ENCODE results near the gene MAP2K4.

The MAP2K4 gene

GRCh38 chr17:12085076-12085949 lies 64.6 kb downstream of the MAP2K4 start:
- TF ChIP-seq, protein P1, sequence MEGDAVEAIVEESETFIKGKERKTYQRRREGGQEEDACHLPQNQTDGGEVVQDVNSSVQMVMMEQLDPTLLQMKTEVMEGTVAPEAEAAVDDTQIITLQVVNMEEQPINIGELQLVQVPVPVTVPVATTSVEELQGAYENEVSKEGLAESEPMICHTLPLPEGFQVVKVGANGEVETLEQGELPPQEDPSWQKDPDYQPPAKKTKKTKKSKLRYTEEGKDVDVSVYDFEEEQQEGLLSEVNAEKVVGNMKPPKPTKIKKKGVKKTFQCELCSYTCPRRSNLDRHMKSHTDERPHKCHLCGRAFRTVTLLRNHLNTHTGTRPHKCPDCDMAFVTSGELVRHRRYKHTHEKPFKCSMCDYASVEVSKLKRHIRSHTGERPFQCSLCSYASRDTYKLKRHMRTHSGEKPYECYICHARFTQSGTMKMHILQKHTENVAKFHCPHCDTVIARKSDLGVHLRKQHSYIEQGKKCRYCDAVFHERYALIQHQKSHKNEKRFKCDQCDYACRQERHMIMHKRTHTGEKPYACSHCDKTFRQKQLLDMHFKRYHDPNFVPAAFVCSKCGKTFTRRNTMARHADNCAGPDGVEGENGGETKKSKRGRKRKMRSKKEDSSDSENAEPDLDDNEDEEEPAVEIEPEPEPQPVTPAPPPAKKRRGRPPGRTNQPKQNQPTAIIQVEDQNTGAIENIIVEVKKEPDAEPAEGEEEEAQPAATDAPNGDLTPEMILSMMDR (IDR thresholded peaks at IDR 0.05; ENCODE audit: low read length), result no peak
- TF ChIP-seq EZH2 (IDR thresholded peaks at IDR 0.05; ENCODE audit: borderline replicate concordance, low read length), result no peak
- Histone ChIP-seq H3K9ac (ENCODE audit: low read length) (no peak overlapping the region), H3K36me3 (ENCODE audit: insufficient read depth, low read length) (peaks cover 17% of the 10 kb centered on the region; the same call in 1 of the 2 replicates), H4K20me1 (ENCODE audit: insufficient read depth, low read length) (no peaks in the 10 kb centered on the region), H3K9me2 (ENCODE audit: low read depth, low read length) (no peaks in the 10 kb centered on the region), H2AFZ (ENCODE audit: low read length) (no peak overlapping the region), H3K4me1 (ENCODE audit: insufficient read depth, low read length, severe bottlenecking) (no peaks in the 10 kb centered on the region), H3K27me3 (ENCODE audit: insufficient read depth, low read length) (no peaks in the 10 kb centered on the region), H3K79me2 (ENCODE audit: insufficient read depth, low read length) (no peaks in the 10 kb centered on the region), H3K4me2 (ENCODE audit: low read length) (no peak overlapping the region), H3F3A (ENCODE audit: insufficient read depth, low read length) (no peaks in the 10 kb centered on the region), H3K27ac (ENCODE audit: low read depth, low read length, poor library complexity, severe bottlenecking) (no peak overlapping the region), H3K9me3 (ENCODE audit: low read length) (no peaks in the 10 kb centered on the region), H3K4me3 (ENCODE audit: low read depth, low read length, poor library complexity, severe bottlenecking) (no peak overlapping the region)

DNA sequence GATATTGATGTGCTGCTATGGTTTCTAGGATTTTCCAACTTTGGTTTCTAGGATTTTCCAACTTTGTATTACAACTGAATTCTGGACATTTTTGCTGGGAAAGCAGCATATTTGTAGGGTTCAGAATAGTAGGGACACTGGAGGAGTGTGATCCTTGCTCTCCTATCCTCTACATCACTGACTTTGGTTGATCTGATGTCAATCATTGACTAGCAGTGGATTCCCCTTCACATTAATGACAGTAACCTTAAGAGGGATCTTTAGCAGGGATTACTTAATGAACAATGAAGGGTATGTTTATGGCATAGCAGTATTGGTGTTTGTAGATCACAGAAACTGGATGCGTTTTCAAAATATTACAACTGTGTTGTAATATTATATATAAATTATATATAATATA lies 67.4 kb downstream of the MAP2K4 start:
- no peak for TF ChIP-seq EZH2 (IDR thresholded peaks at IDR 0.05; ENCODE audit: borderline replicate concordance, low read length)
- TF ChIP-seq, protein P1 (IDR thresholded peaks at IDR 0.05; ENCODE audit: low read length), result no peak
- Histone ChIP-seq H3K4me3 (ENCODE audit: low read depth, low read length, poor library complexity, severe bottlenecking) (no peak overlapping the region), H2AFZ (ENCODE audit: low read length) (no peak overlapping the region), H3F3A (ENCODE audit: insufficient read depth, low read length) (no peaks in the 10 kb centered on the region), H3K4me2 (ENCODE audit: low read length) (no peak overlapping the region), H3K9ac (ENCODE audit: low read length) (no peak overlapping the region), H3K79me2 (ENCODE audit: insufficient read depth, low read length) (no peaks in the 10 kb centered on the region), H3K9me3 (ENCODE audit: low read length) (no peaks in the 10 kb centered on the region), H4K20me1 (ENCODE audit: insufficient read depth, low read length) (no peaks in the 10 kb centered on the region), H3K9me2 (ENCODE audit: low read depth, low read length) (no peaks in the 10 kb centered on the region), H3K27ac (ENCODE audit: low read depth, low read length, poor library complexity, severe bottlenecking) (no peak overlapping the region), H3K4me1 (ENCODE audit: insufficient read depth, low read length, severe bottlenecking) (no peaks in the 10 kb centered on the region), H3K36me3 (ENCODE audit: insufficient read depth, low read length) (peaks cover 10% of the 10 kb centered on the region; the same call in 1 of the 2 replicates), H3K27me3 (ENCODE audit: insufficient read depth, low read length) (no peaks in the 10 kb centered on the region)

DNA sequence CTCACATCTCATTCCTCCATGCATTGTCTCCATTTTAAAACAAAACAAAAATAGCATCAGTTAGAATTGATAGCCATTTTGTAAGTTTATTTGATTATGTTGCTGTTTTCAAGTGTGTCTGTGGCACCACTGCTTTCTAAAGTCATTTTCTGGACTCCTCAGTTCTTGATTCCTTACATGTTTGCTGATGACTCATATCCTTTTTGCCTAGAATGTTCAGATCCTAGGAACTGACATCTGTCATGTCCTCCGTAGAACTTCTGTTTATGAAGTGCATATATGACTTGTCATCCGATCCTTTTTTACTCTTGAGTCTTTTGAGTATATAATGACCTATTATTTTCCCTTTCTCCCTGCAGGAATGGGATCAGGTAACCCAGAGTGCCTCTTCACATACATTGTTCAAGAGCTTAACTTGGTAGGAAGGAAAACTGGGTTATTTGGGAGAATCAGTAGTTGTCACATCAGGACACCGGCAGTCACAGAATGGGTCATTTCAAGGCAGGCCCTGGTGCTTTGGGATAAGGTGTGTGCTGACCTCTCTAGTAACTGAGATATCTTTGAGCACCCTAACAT lies 69.2 kb downstream of the MAP2K4 start:
- no peak overlapping the region for H2AFZ ChIP-seq (ENCODE audit: low read length)
- TF ChIP-seq, protein P1 (IDR thresholded peaks at IDR 0.05; ENCODE audit: low read length), result no peak
- no peak for TF ChIP-seq EZH2 (IDR thresholded peaks at IDR 0.05; ENCODE audit: borderline replicate concordance, low read length)
- H3F3A ChIP-seq (ENCODE audit: insufficient read depth, low read length), result no peaks in the 10 kb centered on the region
- H3K27ac ChIP-seq (ENCODE audit: low read depth, low read length, poor library complexity, severe bottlenecking), result no peak overlapping the region
- no peaks in the 10 kb centered on the region for H3K9me3 ChIP-seq (ENCODE audit: low read length)
- H3K4me3 ChIP-seq (ENCODE audit: low read depth, low read length, poor library complexity, severe bottlenecking), result no peak overlapping the region
- no peaks in the 10 kb centered on the region for H3K27me3 ChIP-seq (ENCODE audit: insufficient read depth, low read length)
- no peaks in the 10 kb centered on the region for H4K20me1 ChIP-seq (ENCODE audit: insufficient read depth, low read length)
- no peaks in the 10 kb centered on the region for H3K9me2 ChIP-seq (ENCODE audit: low read depth, low read length)
- H3K4me1 ChIP-seq (ENCODE audit: insufficient read depth, low read length, severe bottlenecking), result no peaks in the 10 kb centered on the region
- H3K79me2 ChIP-seq (ENCODE audit: insufficient read depth, low read length), result no peaks in the 10 kb centered on the region
- peaks cover 3% of the 10 kb centered on the region; the same call in 1 of the 2 replicates for H3K36me3 ChIP-seq (ENCODE audit: insufficient read depth, low read length)
- H3K4me2 ChIP-seq (ENCODE audit: low read length), result no peak overlapping the region
- H3K9ac ChIP-seq (ENCODE audit: low read length), result no peak overlapping the region

All from OCI-LY1 (cell line).